Tibial nerve (tissue), 3 donors: ENCODE results near the gene ZNF266.

Source experiments
- CTCF ChIP-seq, 5 experiments: fragments of 200-600 bp in 3 of 5; fragments of 450-650 bp in 2 of 5; sonication (generic) in 3 of 5; IDR thresholded peaks; one replicate each; pipeline ENCODE4 v1.5.1; 2016 to 2019; ENCODE audit warnings: antibody characterized with exemption in 5 of 5, mild to moderate bottlenecking in 3 of 5, moderate library complexity in 2 of 5
- POLR2A ChIP-seq, 2 donors: fragments of 450-650 bp; IDR thresholded peaks; one replicate each; pipeline ENCODE4 v1.6.1; 2017; ENCODE audit warnings: antibody characterized with exemption in 2 of 2, mild to moderate bottlenecking in 2 of 2, moderate library complexity in 2 of 2

- no peak for TF ChIP-seq CTCF (IDR thresholded peaks at IDR 0.05)
- no peak for TF ChIP-seq POLR2A (IDR thresholded peaks at IDR 0.05)
These were observed 3.9 kb downstream of the ZNF266 start for GRCh38 chr19:9431475-9431874.
